HG03558 (cell line): ENCODE results near the gene VWA5A.
"Not testable (repeated sequence)": the region's sequence is repeated elsewhere in the genome, so short reads cannot be mapped to it uniquely, and the experiment has no call there.

ENCODE experiments used
- ATAC-seq: cut with Tn5 transposase; IDR thresholded peaks from one replicate; pipeline ENCODE4 v1.9.1; 2021; ENCODE audit warnings: moderate number of reproducible peaks; ENCODE audit not compliant: unreplicated experiment; ENCODE audit errors: extremely low read depth

The VWA5A gene

DNA sequence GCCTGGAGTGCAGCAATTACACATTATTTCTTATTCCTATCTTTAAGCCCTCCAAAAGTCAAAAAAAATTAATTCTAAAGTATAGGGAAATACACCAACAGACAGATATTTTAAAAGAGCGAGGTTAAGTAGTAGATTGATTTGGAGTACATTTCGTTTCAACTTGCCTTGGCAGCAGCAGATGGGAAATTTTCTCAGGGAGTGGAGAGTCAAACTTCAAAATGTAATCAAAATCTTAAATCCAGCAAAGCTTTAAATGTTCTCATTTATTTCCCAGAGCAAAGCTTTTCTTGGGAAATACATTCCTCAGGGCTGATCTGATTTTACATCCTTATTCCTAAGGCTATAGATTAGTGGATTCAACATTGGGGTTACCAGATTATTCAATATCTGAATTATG, 21.9 kb upstream of the VWA5A start:
- ATAC-seq: no peak

DNA sequence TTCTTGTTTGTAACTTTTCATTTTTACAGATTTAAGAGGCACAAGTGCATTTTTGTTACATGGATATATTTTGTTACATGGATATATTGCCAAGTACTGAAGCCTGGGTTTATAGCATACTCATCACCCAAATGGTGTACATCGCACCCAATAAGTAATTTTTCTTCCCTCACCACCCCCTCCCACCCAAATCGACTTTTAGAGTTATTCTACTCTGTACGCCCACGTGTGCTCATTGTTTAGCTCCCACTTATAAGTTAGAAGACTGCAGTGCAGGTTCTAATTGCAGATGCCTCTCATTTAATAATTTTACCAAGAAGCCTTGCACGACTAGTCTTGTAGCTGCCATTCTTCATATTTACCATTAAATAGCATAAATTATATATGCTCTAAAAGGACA, 20.5 kb upstream of the VWA5A start:
- no peak for ATAC-seq

DNA sequence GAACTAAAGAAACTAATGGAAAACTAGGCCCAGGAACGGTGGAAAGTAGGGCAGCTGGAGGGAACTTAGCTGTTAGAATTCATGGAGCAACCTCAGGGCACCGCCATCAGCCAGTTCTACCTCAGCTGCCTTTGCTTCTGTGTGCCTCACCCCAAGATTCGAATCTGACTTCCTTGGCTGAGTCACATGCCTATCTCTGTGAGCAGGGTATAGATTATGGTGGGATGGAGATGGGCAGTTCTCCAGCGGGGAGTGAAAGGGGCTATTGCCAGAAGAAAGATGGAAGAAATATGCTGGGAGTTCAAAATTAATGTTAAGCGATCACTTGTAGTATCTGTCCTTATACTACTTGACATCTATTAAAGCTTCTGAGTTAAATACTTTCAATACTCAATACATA, 18.9 kb upstream of the VWA5A start:
- no peak for ATAC-seq

GRCh38 chr11:124098141-124098540, 17.1 kb upstream of the VWA5A start:
- no peak for ATAC-seq

DNA sequence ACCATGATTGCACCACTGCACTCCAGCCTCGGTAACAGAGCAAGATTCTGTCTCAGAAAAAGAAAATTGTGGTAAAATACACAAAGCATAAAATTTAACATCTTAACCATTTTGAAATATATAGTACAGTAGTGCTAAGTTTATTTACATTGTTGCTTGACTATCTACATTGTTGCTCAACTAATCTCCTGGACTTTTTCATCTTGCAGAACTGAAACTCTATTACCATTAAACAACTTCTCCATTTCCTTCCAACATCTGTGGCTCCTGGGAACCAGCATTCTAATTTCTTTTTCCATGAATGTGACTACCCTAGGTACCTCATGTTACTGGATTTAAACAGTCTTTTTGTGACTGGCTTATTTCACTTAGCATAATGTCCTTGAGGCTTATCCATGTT, 13.5 kb upstream of the VWA5A start:
- no peak for ATAC-seq

DNA sequence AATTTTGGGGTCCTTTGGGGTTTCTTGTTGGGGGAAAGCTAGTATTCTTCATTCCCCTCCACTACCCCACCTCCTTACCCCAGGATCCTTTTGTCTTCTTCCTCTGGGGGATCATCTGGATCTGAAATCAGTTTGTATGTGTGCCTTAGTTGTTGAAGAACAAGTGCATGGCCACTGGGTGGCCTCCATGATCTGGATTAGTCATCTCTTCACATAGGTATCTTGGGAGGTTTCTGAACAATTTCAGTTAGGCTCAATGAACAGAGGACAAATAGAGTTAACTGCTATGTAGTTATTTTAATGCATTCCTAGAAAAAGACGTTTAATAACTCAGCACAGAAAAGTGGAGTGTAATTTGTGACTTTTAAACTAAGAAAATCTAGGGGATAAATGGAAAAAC, 7.1 kb upstream of the VWA5A start:
- no peak for ATAC-seq

GRCh38 chr11:124109377-124109776, 5.9 kb upstream of the VWA5A start:
- ATAC-seq: no peak

GRCh38 chr11:124110201-124110600, 5.0 kb upstream of the VWA5A start:
- no peak for ATAC-seq

GRCh38 chr11:124113890-124114289, 1.4 kb upstream of the VWA5A start:
- no peak for ATAC-seq

DNA sequence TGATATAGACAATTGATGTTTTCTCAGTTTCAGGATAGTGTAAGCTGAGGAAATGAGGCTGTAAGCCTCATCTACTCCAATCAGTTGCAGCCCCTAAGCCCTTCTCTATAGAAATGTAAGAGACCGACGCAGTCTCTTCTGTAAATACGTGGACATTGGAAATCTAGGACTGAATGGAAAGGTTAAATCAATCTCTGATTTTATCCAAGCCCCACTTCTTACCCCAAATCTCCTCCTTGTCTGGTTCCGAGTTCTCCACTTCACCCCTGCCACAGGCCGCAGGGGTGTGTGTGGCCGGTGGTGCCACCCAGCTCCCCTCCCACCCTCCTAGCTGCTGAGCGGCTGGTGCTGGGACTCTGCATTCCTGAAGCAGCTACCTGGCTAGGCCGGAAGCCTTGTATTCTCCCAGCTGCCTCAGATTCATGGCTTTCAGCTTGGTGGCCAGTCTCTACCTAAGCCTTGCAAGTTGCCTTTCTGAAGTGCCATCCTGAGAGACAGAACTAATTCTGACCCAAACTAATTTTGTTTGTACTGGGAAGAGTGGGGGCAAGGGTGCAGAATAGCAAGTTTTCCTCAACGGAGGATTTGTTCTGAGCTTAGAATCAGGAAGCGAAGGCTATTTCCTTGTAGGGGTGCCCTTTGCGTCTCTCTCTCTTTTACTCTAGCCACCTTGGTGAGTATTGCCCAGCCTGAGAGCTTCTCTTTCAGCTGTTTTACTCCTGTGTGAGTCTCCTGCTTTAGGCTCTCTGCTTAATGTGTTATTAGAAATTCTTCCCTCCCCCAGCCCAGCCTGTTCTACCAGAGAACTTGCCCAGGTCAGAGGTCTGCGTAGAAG, 749 bp downstream of the VWA5A start:
- no peak for ATAC-seq

DNA sequence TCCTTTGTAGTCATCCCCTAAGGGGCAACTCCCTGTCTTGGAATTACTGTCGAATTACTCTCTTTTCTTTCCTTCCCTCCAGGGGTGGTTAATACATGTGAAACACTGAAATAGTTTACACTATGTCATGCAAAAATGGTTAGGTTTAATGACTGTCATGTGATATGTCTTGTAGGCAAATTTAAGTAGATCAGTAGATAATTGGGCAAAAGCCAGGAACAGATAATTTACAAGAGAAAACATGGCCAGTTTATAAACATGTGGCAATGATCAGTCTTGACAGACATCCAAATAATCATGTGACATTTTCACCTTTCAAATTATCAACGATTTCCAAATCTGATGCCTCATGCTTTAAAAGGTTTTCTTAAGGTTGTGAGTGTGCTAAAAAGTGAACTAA, 3.9 kb downstream of the VWA5A start:
- no peak for ATAC-seq

DNA sequence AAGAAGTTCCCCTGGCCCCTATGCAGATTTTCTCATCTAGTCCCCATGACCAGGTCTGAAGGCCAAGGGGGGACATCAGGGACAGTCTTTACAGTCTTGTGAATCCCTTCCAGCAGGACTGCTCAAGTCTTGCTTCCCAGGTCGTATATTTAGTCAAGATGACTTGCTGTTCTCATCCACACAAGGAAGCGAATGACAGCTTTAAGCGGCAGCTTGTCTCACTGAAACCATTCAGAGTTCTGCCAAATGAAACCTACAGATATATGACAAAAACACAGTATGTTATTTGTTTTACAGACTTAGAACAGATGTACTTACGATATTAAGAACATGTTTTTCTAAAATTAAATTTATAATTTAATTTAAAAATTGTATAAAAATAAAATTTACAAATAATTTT, 5.6 kb downstream of the VWA5A start:
- no peak for ATAC-seq

DNA sequence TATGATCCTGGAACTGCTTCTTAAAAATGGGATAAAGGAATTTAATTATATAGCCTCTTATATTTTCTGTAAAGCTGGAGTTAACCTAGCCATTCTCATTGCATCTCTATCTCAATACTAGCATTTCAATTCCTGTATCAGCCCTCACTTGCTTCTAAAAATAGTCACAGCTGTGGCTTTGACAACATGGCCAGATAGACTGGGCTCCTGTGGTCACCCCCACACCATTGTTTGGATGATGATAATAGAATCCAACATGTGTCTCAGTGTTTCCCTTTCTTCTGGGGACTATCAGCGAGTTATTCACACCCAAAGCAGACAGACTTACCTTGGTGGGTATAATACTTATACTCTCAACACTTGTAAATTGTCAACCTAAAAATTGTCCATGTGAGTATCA, 6.9 kb downstream of the VWA5A start:
- no peak for ATAC-seq

GRCh38 chr11:124123622-124124021, 8.4 kb downstream of the VWA5A start:
- no peak for ATAC-seq

GRCh38 chr11:124127134-124127533, 11.9 kb downstream of the VWA5A start:
- not testable (repeated sequence) for ATAC-seq

GRCh38 chr11:124143034-124143433, 27.8 kb downstream of the VWA5A start:
- no peak for ATAC-seq

DNA sequence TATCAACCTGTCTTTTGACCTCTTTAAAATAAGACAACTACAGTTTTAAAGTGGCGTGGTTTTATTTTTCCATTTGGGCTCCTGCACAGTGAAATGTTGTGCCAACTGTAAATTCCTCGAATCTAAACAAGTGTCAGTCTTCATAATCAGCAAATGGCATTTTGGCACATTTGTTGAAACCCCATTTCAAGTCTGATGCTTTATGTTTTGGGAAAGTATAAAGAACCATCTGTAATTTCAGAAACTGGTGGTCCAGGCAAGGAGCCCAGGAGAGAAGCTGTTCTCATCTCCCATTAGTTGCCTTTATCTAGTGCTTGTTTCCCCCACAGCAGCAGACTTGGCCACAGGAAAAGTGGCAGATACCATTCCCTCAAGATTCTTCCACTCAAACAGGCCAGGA, 32.7 kb downstream of the VWA5A start:
- ATAC-seq: no peak

- no peak for ATAC-seq
Measured at GRCh38 chr11:124150684-124151083, 35.4 kb downstream of the VWA5A start.

DNA sequence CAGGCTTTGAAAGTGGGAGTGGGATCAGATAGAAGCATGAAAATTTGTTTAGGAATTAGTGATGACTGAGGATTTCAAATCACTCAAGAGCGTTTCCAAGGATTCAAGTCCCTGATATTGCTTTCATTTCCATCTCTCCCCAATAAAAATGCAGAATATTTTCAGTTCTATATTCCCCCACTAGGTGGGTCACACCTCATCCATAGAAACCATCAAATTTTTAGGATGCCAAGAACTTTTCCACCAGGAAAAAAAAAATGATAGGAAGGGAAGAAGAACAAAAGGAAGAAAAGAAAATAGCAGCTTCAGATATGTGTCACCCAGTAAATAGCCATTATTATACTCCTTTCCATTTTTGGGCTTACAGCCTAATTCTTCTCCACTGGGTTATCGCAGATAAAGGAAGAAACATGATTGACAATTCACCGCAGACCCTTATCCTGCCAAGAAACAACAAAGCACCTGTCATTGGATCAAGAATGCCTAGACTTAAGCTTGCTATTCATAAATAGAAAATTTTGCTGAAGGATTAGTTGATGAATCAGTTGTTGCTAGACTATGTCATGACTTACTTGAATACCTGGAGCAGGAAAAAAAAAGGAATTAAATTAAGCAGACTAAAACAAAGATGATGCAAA, 37.6 kb downstream of the VWA5A start:
- ATAC-seq: no peak

DNA sequence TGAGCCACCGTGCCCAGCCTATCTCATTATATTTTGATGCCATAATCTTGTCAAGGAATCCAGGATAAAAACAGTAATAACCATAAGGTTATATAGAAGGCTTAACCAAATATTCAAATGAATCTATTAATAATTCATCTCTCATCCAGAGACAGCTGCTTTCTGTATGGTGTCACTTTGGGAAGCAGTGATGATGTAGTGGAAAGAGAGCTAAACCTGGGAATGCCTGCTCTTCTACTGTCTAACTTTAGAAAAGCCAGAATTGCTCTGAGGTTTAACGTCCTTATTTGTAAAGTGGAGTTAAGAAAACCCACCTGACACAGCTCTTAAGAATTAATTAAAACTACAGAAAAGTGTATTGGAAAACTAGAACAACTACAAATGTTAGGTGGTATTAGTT, 38.6 kb downstream of the VWA5A start:
- ATAC-seq: no peak

DNA sequence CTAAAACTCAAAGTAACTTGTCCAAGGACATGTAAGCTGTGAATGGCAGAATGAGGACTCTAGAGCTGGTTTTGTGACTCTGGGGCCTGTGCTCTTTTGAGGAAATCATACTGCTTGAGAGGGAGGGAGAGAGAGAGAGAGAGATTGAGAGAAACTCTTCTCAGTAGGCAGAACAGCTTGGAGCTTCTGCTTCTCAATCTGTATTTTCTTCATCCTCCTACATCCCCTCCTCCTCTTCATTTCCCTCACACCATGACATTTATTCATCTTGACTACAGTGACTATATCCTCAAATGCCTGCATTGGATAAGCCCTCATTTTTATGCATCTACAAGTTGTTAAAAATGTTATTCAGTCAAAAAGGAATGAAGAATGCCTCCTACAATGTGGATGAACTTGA, 44.2 kb downstream of the VWA5A start:
- no peak for ATAC-seq

GRCh38 chr11:124160986-124161385, 45.7 kb downstream of the VWA5A start:
- no peak for ATAC-seq
